HG03432 (cell line): ENCODE data around the gene ZNF560.
A peak's percentile ranks its signal among the peaks of the same experiment; 100 is the strongest.

Source experiments
- ATAC-seq: cut with Tn5 transposase; IDR thresholded peaks from one replicate; pipeline ENCODE4 v1.9.1; 2021; ENCODE audit warnings: mild to moderate bottlenecking, moderate library complexity; ENCODE audit not compliant: unreplicated experiment

ZNF560 gene

GRCh38 chr19:9436358-9436757 lies 62.1 kb downstream of the ZNF560 start:
- no peak for ATAC-seq

DNA sequence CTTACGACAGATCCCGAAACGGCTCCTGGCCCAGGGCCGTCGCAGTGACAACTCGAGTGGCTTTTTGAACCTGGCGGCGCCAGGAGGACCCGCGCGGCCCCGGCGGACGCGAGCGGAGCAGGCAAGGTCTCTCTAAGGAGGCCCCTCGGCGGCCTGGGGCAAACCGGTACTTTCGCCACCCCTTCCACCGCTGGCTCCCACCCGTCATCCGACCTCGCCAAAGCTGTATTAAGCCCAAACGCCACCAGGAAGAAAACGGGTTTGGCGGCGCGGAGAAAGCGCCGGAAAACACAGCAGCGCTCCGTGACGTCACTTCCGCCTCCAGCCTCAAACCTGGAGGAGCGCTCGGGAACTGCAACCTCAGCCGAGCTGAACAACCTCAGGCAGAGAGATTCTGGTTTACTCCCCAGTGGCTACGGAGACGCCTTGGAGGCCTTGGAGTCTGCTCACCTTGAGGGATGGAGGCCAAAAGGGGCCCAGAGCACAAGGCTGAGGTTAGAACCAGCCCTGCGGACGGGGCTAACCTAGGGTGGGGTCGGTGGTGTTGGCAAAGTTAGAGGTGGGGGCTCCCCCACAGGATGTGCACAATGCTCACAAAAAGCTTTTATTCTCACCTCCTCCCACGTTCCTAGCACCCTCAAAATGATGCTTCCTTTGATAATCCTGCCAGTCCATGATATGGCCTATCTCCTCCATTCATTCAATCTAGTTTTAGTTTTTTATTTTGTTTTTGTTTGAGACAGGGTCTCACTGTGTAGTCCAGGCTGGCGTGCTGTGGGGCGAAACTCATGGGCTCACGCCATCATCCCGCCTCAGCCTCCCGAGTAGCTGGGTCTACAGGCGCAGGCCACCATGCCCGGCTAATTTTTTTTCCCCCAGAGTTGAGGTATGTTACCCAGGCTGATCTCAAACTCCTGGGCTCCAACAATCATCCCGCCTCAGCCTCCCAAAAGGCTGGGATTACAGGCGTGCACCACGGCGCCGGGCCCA lies 62.8 kb downstream of the ZNF560 start, which contains the start of gene ZNF266:
Gene ZNF266 (minus strand): TSS at position 295 of the 990 bp plus-strand sequence. CDS start 15,484 bp downstream, outside the sequence.
- ATAC-seq: peak; percentile 93

- ATAC-seq: no peak
Measured at GRCh38 chr19:9431475-9431874, 66.9 kb downstream of the ZNF560 start.

- no peak for ATAC-seq
Measured at GRCh38 chr19:9430444-9430843, 68.0 kb downstream of the ZNF560 start.

DNA sequence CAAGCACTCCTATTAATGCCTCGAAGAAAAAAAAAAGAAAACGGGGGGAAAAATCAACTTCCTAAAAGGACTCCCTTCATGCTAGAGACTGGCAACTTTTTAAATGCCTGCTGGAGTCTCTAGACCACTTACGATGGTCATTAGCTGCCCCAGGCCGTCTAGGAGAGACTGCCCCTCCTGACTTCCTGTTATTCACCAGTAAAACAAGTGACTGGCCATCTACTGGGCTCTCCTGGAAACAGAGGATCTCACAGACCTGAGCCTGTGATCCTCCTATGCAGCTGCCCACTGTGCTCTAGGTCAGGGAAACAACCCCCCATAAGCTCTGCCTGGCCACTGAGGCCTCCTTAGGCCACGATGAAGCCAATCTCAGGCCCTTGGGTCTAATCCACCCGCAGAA lies 70.5 kb downstream of the ZNF560 start:
- ATAC-seq: no peak
